ENCODE results near the gene YPEL1. TPM values are rescaled to one million over a fixed set of nuclear protein-coding genes. Genes with fewer than 3 reads are reported as not detected.

The YPEL1 gene
- total and polyA plus RNA-seq, 8 donors, result 2.4 to 20.9 (median 18.3) TPM

GRCh38 chr22:21701384-21701971 is 34.1 kb downstream of the YPEL1 start:
- no peak for ATAC-seq
- H3K36me3 ChIP-seq, result peaks cover 0 to 35% of the 10 kb centered on the region in 2 donors
- no peaks in the 10 kb centered on the region for H3K27me3 ChIP-seq

GRCh38 chr22:21700822-21701221 is 34.8 kb downstream of the YPEL1 start:
- Histone ChIP-seq H3K4me3 (no peak overlapping the region), H3K4me1 (no peaks in the 10 kb centered on the region), H3K9me3 (no peaks in the 10 kb centered on the region), H3K36me3 (peaks cover 0 to 42% of the 10 kb centered on the region in 2 donors), H3K27me3 (no peaks in the 10 kb centered on the region), H3K27ac (no peak overlapping the region)
- ATAC-seq (no peak), DNase-seq (no peak)
- intact Hi-C loops (cut with DNase I), result no loop called here
- TF ChIP-seq CTCF (IDR thresholded peaks at IDR 0.05), result no peak

More at GRCh38 chr22:21701384-21701971, 34.1 kb downstream of the YPEL1 start:
- TF ChIP-seq CTCF (IDR thresholded peaks at IDR 0.05), result no peak
- Histone ChIP-seq H3K9me3 (no peaks in the 10 kb centered on the region), H3K27ac (no peak overlapping the region), H3K4me1 (no peaks in the 10 kb centered on the region), H3K4me3 (no peak overlapping the region)
- DNase-seq, result no peak
- intact Hi-C loops (cut with DNase I), result no loop called here

GRCh38 chr22:21699643-21700042 is 36.0 kb downstream of the YPEL1 start:
- no peak for ATAC-seq
- Histone ChIP-seq H3K4me3 (no peak overlapping the region), H3K27ac (no peak overlapping the region), H3K27me3 (no peaks in the 10 kb centered on the region), H3K9me3 (no peaks in the 10 kb centered on the region), H3K4me1 (no peaks in the 10 kb centered on the region), H3K36me3 (peaks cover 0 to 53% of the 10 kb centered on the region in 2 donors)
- DNase-seq, result no peak
- intact Hi-C loops (cut with DNase I), result no loop called here
- TF ChIP-seq CTCF (IDR thresholded peaks at IDR 0.05), result no peak

- Histone ChIP-seq H3K9me3 (no peaks in the 10 kb centered on the region), H3K27me3 (no peaks in the 10 kb centered on the region), H3K27ac (peak overlapping the region in 1 of 2 donors; percentile 33), H3K4me1 (no peaks in the 10 kb centered on the region), H3K36me3 (peaks cover 0 to 63% of the 10 kb centered on the region in 2 donors), H3K4me3 (no peak overlapping the region)
- TF ChIP-seq CTCF (IDR thresholded peaks at IDR 0.05), result no peak
- intact Hi-C loops (cut with DNase I), result no loop called here
- DNase-seq (peak in 3 of 4 donors; percentile 3 to 54 (median 20)), ATAC-seq (peak; percentile 10)
Measured at GRCh38 chr22:21698430-21699329, 36.9 kb downstream of the YPEL1 start.

- TF ChIP-seq CTCF (IDR thresholded peaks at IDR 0.05), result no peak
- H3K9me3 ChIP-seq, result no peaks in the 10 kb centered on the region
- no peaks in the 10 kb centered on the region for H3K4me1 ChIP-seq
- DNase-seq (no peak), ATAC-seq (no peak)
- peaks cover 0 to 71% of the 10 kb centered on the region in 2 donors for H3K36me3 ChIP-seq
- no peak overlapping the region for H3K27ac ChIP-seq
- H3K4me3 ChIP-seq, result no peak overlapping the region
- no peaks in the 10 kb centered on the region for H3K27me3 ChIP-seq
- intact Hi-C loops (cut with DNase I), result no loop called here
Measured at GRCh38 chr22:21697880-21698279, 37.7 kb downstream of the YPEL1 start.

Measured in left lung (tissue), 10 donors.